WERI-Rb-1 (cell line): ENCODE results near the gene HS6ST1.

Experiments
- DNase-seq: peaks from one replicate; pipeline ENCODE4 v3.0.0-alpha.2; 2020
- H3K27ac ChIP-seq: fragments of 250-450 bp; sonication (Bioruptor Pico); 2 replicates; pipeline ENCODE4 v1.5.1; 2020; ENCODE audit warnings: mild to moderate bottlenecking, moderate library complexity
- H3K27me3 ChIP-seq: fragments of 250-450 bp; sonication (Bioruptor Pico); 2 replicates; pipeline ENCODE4 v1.5.1; 2021; ENCODE audit warnings: mild to moderate bottlenecking, low read depth, moderate library complexity; ENCODE audit not compliant: insufficient read depth, severe bottlenecking
- H3K36me3 ChIP-seq: fragments of 250-450 bp; sonication (Bioruptor Pico); 2 replicates; pipeline ENCODE4 v1.5.1; 2020; ENCODE audit warnings: mild to moderate bottlenecking, moderate library complexity
- H3K4me3 ChIP-seq: 2 replicates; pipeline ENCODE4 v1.5.1; 2011; ENCODE audit warnings: low read depth, mild to moderate bottlenecking, control low read depth, low read length
- H3K9me3 ChIP-seq: fragments of 250-450 bp; sonication (Bioruptor Pico); 2 replicates; pipeline ENCODE4 v1.5.1; 2021; ENCODE audit warnings: mild to moderate bottlenecking, moderate library complexity; ENCODE audit not compliant: severe bottlenecking
- CTCF ChIP-seq: IDR thresholded peaks from 2 replicates; pipeline ENCODE4 v1.5.1; 2011; ENCODE audit warnings: low read depth, mild to moderate bottlenecking, control low read depth, inconsistent platforms, low read length

Gene HS6ST1

GRCh38 chr2:128304330-128304714 is 14.3 kb downstream of the HS6ST1 start:
- Histone ChIP-seq H3K27me3 (no peaks in the 10 kb centered on the region), H3K4me3 (no peak overlapping the region), H3K27ac (peak overlapping the region; percentile 98), H3K36me3 (peaks cover 21% of the 10 kb centered on the region), H3K9me3 (no peaks in the 10 kb centered on the region)
- no peak for TF ChIP-seq CTCF
- no peak for DNase-seq

GRCh38 chr2:128303911-128304310 is 14.8 kb downstream of the HS6ST1 start:
- H3K36me3 ChIP-seq, result peaks cover 20% of the 10 kb centered on the region
- H3K27ac ChIP-seq, result peak overlapping the region; percentile 98
- no peak overlapping the region for H3K4me3 ChIP-seq
- H3K27me3 ChIP-seq, result no peaks in the 10 kb centered on the region
- H3K9me3 ChIP-seq, result no peaks in the 10 kb centered on the region
- no peak for TF ChIP-seq CTCF
- peak; percentile 67 for DNase-seq

- Histone ChIP-seq H3K27ac (peak overlapping the region; percentile 98), H3K9me3 (no peaks in the 10 kb centered on the region), H3K27me3 (no peaks in the 10 kb centered on the region), H3K36me3 (peaks cover 17% of the 10 kb centered on the region), H3K4me3 (no peak overlapping the region)
- DNase-seq, result no peak
- no peak for TF ChIP-seq CTCF
Observed at GRCh38 chr2:128303095-128303791, 15.4 kb downstream of the HS6ST1 start.

- Histone ChIP-seq H3K9me3 (no peaks in the 10 kb centered on the region), H3K27me3 (no peaks in the 10 kb centered on the region), H3K4me3 (no peak overlapping the region), H3K27ac (peak overlapping the region; percentile 98), H3K36me3 (peaks cover 17% of the 10 kb centered on the region)
- DNase-seq, result no peak
- TF ChIP-seq CTCF, result no peak
Observed at GRCh38 chr2:128302744-128303067, 16.0 kb downstream of the HS6ST1 start.

- Histone ChIP-seq H3K9me3 (no peaks in the 10 kb centered on the region), H3K4me3 (no peak overlapping the region), H3K36me3 (peaks cover 20% of the 10 kb centered on the region), H3K27me3 (no peaks in the 10 kb centered on the region), H3K27ac (peak overlapping the region; percentile 98)
- no peak for DNase-seq
- no peak for TF ChIP-seq CTCF
Observed at GRCh38 chr2:128302011-128302743, 16.5 kb downstream of the HS6ST1 start.
